Spleen (tissue), 7 donors: ENCODE results near the gene TRAPPC4.

Source experiments
- POLR2A ChIP-seq, 3 donors: fragments of 450-650 bp; IDR thresholded peaks; one replicate each; pipeline ENCODE4 v1.5.1; 2017; ENCODE audit warnings: antibody characterized with exemption in 3 of 3, mild to moderate bottlenecking in 1 of 3
- TF ChIP-seq, protein P1 (sequence below), 11 experiments: fragments of 200-600 bp in 7 of 11; fragments of 450-650 bp in 4 of 11; sonication (generic) in 4 of 11; IDR thresholded peaks in 8 of 11; conservative IDR thresholded peaks in 3 of 11; 1 replicate in 7 of 11; 2 replicates in 4 of 11; pipeline versions ENCODE4 v1.4.0 to v1.8.0; 2016 to 2021; ENCODE audit warnings: antibody characterized with exemption in 11 of 11, inconsistent platforms in 4 of 11, mild to moderate bottlenecking in 1 of 11
- donor health status: DM: no; HTN: no; CAD: no; lungs with moderate emphysema.
- donor health status: DM: no; HTN: no; CAD: no.
- donor health status: DM: no; HTN: no; CAD: no.

DNA sequence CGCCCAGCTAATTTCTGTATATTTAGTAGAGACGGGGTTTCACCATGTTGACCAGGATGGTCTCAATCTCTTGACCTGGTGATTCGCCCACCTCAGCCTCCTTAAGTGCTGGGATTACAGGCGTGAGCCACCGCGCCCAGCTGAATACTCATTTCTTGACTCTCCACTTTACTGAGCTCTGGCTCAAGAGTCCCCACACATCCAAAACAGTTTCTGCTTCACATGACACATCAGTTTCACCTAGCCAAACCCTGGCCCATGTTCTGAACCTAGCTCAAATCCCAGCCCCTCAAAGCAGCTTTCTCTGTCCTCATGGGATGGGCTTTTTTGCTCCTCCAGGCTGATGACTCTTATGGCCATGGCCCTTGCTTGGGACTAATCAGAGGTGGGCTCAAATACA is 28.6 kb downstream of the TRAPPC4 start:
- TF ChIP-seq, protein P1, sequence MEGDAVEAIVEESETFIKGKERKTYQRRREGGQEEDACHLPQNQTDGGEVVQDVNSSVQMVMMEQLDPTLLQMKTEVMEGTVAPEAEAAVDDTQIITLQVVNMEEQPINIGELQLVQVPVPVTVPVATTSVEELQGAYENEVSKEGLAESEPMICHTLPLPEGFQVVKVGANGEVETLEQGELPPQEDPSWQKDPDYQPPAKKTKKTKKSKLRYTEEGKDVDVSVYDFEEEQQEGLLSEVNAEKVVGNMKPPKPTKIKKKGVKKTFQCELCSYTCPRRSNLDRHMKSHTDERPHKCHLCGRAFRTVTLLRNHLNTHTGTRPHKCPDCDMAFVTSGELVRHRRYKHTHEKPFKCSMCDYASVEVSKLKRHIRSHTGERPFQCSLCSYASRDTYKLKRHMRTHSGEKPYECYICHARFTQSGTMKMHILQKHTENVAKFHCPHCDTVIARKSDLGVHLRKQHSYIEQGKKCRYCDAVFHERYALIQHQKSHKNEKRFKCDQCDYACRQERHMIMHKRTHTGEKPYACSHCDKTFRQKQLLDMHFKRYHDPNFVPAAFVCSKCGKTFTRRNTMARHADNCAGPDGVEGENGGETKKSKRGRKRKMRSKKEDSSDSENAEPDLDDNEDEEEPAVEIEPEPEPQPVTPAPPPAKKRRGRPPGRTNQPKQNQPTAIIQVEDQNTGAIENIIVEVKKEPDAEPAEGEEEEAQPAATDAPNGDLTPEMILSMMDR (IDR thresholded peaks at IDR 0.05 in 8 of 11, conservative IDR thresholded peaks at IDR 0.05 in 3 of 11), result no peak
- TF ChIP-seq POLR2A (IDR thresholded peaks at IDR 0.05), result no peak
